Measurements from ENCODE around the gene MYCBP2. TPM values are rescaled to one million over a fixed set of nuclear protein-coding genes. Genes with fewer than 3 reads are reported as not detected.

The MYCBP2 gene
- total RNA-seq, 1 experiment from 2014 or later: 51.8 TPM

GRCh38 chr13:77345150-77345780, 18.4 kb upstream of the MYCBP2 start:
- no peaks in the 10 kb centered on the region for H3K4me1 Mint-ChIP-seq (ENCODE audit: insufficient read depth, unreplicated experiment)
- no peak overlapping the region for H3K4me3 Mint-ChIP-seq (ENCODE audit: unreplicated experiment)
- no peak overlapping the region for H3K27ac Mint-ChIP-seq (ENCODE audit: low read depth, unreplicated experiment)
- no peaks in the 10 kb centered on the region for H3K9me3 Mint-ChIP-seq (ENCODE audit: unreplicated experiment)
- intact Hi-C loops (cut with micrococcal nuclease): no loop called here
- no peak for TF ChIP-seq CTCF (IDR thresholded peaks at IDR 0.05; ENCODE audit: unreplicated experiment)
- peaks cover 23% of the 10 kb centered on the region for H3K27me3 Mint-ChIP-seq (ENCODE audit: insufficient read depth, unreplicated experiment)
- POLR2A ChIA-PET: interaction anchor here (1.0 kb wide), 1 partner anchor 15 kb away, joined by 5 read pairs; no protein-coding TSS in a partner anchor
- CTCF ChIA-PET: interaction anchor here (0.6 kb wide), 1 partner anchor 248 kb away, joined by 3 read pairs; no protein-coding TSS in a partner anchor
- BruUV-seq (replicated peaks): no TSS peak
- H3K36me3 Mint-ChIP-seq (ENCODE audit: insufficient read depth, unreplicated experiment): no peaks in the 10 kb centered on the region
- no peak for DNase-seq (ENCODE audit: unreplicated experiment)

- intact Hi-C loops (cut with micrococcal nuclease): no loop called here
Observed at GRCh38 chr13:77343841-77344240, 16.9 kb upstream of the MYCBP2 start.

GRCh38 chr13:77339408-77339807, 12.5 kb upstream of the MYCBP2 start:
- Mint-ChIP-seq H3K4me1 (ENCODE audit: insufficient read depth, unreplicated experiment) (no peaks in the 10 kb centered on the region), H3K9me3 (ENCODE audit: unreplicated experiment) (no peaks in the 10 kb centered on the region), H3K27me3 (ENCODE audit: insufficient read depth, unreplicated experiment) (peaks cover 23% of the 10 kb centered on the region), H3K4me3 (ENCODE audit: unreplicated experiment) (no peak overlapping the region), H3K27ac (ENCODE audit: low read depth, unreplicated experiment) (no peak overlapping the region), H3K36me3 (ENCODE audit: insufficient read depth, unreplicated experiment) (no peaks in the 10 kb centered on the region)
- TF ChIP-seq CTCF (IDR thresholded peaks at IDR 0.05; ENCODE audit: unreplicated experiment): no peak
- ChIA-PET POLR2A (no interaction called here), CTCF (interaction anchor here (0.6 kb wide), 1 partner anchor 487 kb away, joined by 3 read pairs; no protein-coding TSS in a partner anchor)
- intact Hi-C loops (cut with micrococcal nuclease): no loop called here
- no TSS peak for BruUV-seq (replicated peaks)
- no peak for DNase-seq (ENCODE audit: unreplicated experiment)

More at GRCh38 chr13:77343841-77344240, 16.9 kb upstream of the MYCBP2 start:
- no peaks in the 10 kb centered on the region for H3K36me3 Mint-ChIP-seq (ENCODE audit: insufficient read depth, unreplicated experiment)
- H3K4me3 Mint-ChIP-seq (ENCODE audit: unreplicated experiment): no peak overlapping the region
- POLR2A ChIA-PET: no interaction called here
- no TSS peak for BruUV-seq (replicated peaks)
- no peaks in the 10 kb centered on the region for H3K9me3 Mint-ChIP-seq (ENCODE audit: unreplicated experiment)
- no peak for DNase-seq (ENCODE audit: unreplicated experiment)
- H3K27me3 Mint-ChIP-seq (ENCODE audit: insufficient read depth, unreplicated experiment): peaks cover 8% of the 10 kb centered on the region
- CTCF ChIA-PET: no interaction called here
- no peaks in the 10 kb centered on the region for H3K4me1 Mint-ChIP-seq (ENCODE audit: insufficient read depth, unreplicated experiment)
- no peak overlapping the region for H3K27ac Mint-ChIP-seq (ENCODE audit: low read depth, unreplicated experiment)
- no peak for TF ChIP-seq CTCF (IDR thresholded peaks at IDR 0.05; ENCODE audit: unreplicated experiment)

GRCh38 chr13:77338961-77339401, 12.1 kb upstream of the MYCBP2 start:
- intact Hi-C loops (cut with micrococcal nuclease): no loop called here
- no peak for TF ChIP-seq CTCF (IDR thresholded peaks at IDR 0.05; ENCODE audit: unreplicated experiment)
- H3K4me1 Mint-ChIP-seq (ENCODE audit: insufficient read depth, unreplicated experiment): no peaks in the 10 kb centered on the region
- H3K27ac Mint-ChIP-seq (ENCODE audit: low read depth, unreplicated experiment): no peak overlapping the region
- H3K36me3 Mint-ChIP-seq (ENCODE audit: insufficient read depth, unreplicated experiment): no peaks in the 10 kb centered on the region
- POLR2A ChIA-PET: no interaction called here
- peaks cover 27% of the 10 kb centered on the region for H3K27me3 Mint-ChIP-seq (ENCODE audit: insufficient read depth, unreplicated experiment)
- no peaks in the 10 kb centered on the region for H3K9me3 Mint-ChIP-seq (ENCODE audit: unreplicated experiment)
- BruUV-seq (replicated peaks): no TSS peak
- H3K4me3 Mint-ChIP-seq (ENCODE audit: unreplicated experiment): no peak overlapping the region
- CTCF ChIA-PET: interaction anchor here (0.6 kb wide), 1 partner anchor 487 kb away, joined by 3 read pairs; no protein-coding TSS in a partner anchor
- no peak for DNase-seq (ENCODE audit: unreplicated experiment)

Data from MCF 10A (cell line).